ENCODE data around the gene USP20.

USP20 gene

DNA sequence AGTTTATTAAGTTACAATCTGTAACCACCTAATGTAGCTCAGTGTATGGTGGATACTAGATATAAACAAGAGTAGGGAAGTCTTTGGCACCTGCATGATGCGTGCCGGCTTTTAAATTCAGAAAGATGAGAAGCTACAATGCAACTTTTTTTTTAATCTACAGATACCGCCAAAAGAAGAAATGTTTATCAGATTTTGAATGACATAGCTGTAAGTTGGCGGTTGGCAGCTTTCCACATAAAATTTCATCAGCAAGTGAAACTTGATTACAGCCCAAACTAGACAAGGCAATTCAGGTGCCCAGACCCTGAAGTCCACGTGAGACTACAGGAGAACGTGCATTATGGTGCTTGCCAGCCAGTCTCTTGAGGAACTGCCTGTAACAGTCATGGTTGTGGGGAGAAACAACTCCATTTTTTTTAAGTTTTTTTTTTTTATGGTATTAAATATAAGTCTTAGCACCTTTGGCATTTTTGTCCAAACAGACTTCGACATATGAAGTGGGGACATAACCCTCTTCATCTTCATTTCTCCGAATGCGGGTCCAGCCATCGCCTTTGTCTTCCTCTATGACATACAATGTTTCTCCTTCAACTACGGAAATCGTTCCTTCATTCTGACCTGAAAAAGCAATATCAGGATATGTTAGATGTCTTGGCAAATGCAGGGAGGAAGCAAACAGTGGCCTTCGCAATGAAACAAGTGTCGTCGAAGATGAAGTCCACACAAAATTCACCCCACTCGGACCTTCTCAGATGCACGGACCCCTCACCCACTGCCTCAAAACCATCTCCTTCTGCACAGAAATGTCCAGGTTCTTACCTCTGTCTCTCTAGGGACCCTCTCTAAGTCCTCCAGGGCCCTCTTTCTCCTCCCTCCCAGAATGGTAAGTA lies 60.4 kb downstream of the USP20 start:
- TF ChIP-seq, protein P1, sequence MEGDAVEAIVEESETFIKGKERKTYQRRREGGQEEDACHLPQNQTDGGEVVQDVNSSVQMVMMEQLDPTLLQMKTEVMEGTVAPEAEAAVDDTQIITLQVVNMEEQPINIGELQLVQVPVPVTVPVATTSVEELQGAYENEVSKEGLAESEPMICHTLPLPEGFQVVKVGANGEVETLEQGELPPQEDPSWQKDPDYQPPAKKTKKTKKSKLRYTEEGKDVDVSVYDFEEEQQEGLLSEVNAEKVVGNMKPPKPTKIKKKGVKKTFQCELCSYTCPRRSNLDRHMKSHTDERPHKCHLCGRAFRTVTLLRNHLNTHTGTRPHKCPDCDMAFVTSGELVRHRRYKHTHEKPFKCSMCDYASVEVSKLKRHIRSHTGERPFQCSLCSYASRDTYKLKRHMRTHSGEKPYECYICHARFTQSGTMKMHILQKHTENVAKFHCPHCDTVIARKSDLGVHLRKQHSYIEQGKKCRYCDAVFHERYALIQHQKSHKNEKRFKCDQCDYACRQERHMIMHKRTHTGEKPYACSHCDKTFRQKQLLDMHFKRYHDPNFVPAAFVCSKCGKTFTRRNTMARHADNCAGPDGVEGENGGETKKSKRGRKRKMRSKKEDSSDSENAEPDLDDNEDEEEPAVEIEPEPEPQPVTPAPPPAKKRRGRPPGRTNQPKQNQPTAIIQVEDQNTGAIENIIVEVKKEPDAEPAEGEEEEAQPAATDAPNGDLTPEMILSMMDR (IDR thresholded peaks at IDR 0.05; ENCODE audit: control insufficient read depth, insufficient read depth, low read depth, low read length, missing control alignments), result no peak
- no peak overlapping the region for H3K4me3 ChIP-seq (ENCODE audit: control insufficient read depth, low read depth, low read length)
- no peak for DNase-seq (ENCODE audit: low read depth)

DNA sequence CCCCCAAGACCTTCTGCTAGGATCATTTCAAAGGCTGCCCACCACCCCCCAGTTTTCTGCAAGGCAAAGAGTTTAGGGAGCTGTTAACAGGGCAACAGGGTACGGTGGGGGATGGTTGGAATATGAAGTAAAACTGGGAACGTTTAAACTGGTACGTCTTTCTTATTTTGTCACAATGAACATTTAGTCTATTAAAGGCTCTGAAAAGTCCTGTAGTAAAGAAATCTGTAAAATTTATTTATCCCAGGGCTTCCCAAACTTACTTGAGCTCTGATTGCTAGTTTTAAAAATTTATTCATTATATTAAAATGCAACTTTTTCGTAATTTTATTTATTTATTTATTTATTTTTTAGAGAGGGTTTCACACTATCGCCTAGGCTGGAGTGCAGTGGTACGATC lies 62.0 kb downstream of the USP20 start:
- TF ChIP-seq, protein P1 (IDR thresholded peaks at IDR 0.05; ENCODE audit: control insufficient read depth, insufficient read depth, low read depth, low read length, missing control alignments), result no peak

DNA sequence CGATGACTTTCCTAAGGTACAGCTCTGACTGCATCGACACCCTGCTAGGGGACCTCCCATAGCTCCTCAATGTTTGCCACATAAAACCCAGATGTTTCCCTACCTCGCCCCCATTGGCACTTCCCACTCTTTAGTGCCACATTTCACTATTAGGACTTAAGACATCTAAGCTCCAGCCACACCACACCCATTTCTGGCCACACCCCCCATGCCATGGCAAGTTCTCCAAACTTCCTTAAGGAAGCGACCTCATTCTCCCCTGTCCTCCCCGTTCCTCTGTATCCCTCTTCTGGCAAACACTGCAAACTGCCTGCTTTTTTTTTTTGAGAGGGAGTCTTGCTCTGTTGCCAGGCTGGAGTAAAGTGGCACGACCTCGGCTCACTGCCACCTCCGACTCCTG lies 62.9 kb downstream of the USP20 start:
- TF ChIP-seq, protein P1 (IDR thresholded peaks at IDR 0.05; ENCODE audit: control insufficient read depth, insufficient read depth, low read depth, low read length, missing control alignments), result no peak
- no peak overlapping the region for H3K4me3 ChIP-seq (ENCODE audit: control insufficient read depth, low read depth, low read length)
- no peak for DNase-seq (ENCODE audit: low read depth)

More for the DNA sequence above, 62.0 kb downstream of the USP20 start:
- H3K4me3 ChIP-seq (ENCODE audit: control insufficient read depth, low read depth, low read length), result no peak overlapping the region
- DNase-seq (ENCODE audit: low read depth), result no peak

DNA sequence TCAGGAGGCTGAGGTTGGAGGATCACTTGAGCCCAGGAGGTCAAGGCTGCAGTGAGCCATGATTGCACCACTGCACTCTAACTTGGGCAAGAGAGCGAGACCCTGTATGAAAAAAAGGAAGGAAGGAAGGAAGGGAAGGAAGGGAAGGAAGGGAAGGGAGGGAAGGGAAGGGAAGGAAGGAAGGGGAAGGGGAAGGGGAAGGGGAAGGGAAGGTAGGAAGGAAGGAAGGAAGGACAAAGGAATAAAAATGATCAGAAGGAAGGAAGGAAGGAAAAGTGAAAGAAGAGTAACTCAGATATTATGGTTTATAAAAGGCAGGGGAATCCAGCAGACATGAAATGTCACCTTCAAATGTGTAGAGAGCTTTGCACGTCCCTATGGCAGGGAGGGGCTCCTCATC lies 64.4 kb downstream of the USP20 start:
- no peak for DNase-seq (ENCODE audit: low read depth)
- TF ChIP-seq, protein P1 (IDR thresholded peaks at IDR 0.05; ENCODE audit: control insufficient read depth, insufficient read depth, low read depth, low read length, missing control alignments), result no peak
- no peak overlapping the region for H3K4me3 ChIP-seq (ENCODE audit: control insufficient read depth, low read depth, low read length)

DNA sequence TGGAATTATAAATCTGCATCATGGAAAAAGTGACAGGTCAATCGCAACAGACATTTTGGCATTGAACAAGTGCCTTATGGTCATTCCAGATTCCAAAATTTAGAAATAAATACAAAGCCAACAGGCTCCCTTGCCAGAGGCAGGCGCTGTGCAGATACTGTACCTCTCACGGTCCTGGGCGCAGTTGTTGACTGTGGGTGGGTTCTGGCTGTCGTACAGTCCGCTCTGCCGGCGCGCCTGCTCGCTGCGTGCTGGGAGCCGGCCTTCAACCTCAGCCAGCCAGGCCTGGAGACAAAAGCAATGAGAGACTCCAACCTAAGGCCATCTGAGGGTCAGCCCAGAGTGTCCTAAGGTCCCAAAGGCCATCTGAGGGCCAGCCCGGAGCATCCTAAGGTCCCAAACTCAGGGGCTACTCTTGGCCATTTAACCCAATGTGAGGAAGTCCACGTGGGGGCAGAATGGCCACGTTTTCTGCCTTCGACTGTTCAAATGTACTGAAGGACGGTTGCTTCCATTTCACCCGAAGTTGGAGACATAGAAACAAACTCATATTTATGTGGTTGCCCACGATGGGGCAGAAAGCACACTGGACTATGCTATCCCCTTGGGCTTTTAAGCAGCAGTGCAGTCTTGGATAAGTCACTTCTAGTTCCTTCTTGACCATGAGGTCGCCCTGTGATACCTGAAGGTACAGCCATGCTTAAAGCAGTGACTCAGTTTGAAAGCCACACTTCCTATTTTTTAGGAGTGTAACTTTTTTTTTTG lies 65.2 kb downstream of the USP20 start:
- H3K4me3 ChIP-seq (ENCODE audit: control insufficient read depth, low read depth, low read length), result no peak overlapping the region
- no peak for DNase-seq (ENCODE audit: low read depth)
- TF ChIP-seq, protein P1 (IDR thresholded peaks at IDR 0.05; ENCODE audit: control insufficient read depth, insufficient read depth, low read depth, low read length, missing control alignments), result no peak

DNA sequence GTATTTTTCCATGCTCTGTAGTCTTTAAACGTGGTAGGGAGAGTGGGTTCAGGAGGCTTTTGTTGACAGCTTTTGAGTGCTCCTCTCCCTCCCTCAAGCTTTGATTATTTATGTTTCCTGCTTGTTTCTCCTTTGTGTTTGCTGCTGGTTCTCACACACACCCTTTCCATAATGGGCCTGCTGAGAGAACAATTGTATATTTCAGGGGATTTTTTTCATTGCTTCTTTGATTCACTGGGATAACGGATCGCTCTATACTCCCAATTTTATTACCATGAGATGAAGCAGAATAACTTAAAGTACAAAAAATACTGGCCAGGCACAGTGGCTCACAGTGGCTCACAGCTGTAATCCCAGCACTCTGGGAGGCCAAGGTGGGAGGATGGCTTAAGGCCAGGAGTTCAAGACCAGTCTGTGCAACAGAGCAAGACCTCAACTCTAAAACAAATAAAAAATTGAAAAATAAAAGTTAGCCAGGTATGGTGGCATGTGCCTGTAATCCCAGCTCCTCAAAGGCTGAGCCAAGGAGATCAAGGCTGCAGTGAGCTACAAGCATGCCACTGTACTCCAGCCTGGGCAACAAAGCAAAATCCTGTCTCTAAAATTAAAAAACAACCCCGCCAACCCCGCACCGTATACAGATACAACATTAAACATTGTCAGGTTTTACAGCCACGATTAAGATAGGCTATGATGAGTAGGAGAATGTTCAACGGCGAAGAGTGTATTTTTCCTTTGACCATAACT lies 66.9 kb downstream of the USP20 start:
- no peak for DNase-seq (ENCODE audit: low read depth)
- TF ChIP-seq, protein P1 (IDR thresholded peaks at IDR 0.05; ENCODE audit: control insufficient read depth, insufficient read depth, low read depth, low read length, missing control alignments), result no peak
- no peak overlapping the region for H3K4me3 ChIP-seq (ENCODE audit: control insufficient read depth, low read depth, low read length)

All from AG09309 (cell line).